HG02588 (cell line): ENCODE data around the gene HDAC4.

Experiments
- ATAC-seq: cut with Tn5 transposase; IDR thresholded peaks from one replicate; pipeline ENCODE4 v1.9.1; 2021; ENCODE audit warnings: mild to moderate bottlenecking, moderate library complexity; ENCODE audit not compliant: unreplicated experiment

Gene HDAC4

GRCh38 chr2:239211396-239212094 lies 189.3 kb downstream of the HDAC4 start:
- no peak for ATAC-seq

GRCh38 chr2:239209783-239210182 lies 191.0 kb downstream of the HDAC4 start:
- ATAC-seq: no peak

GRCh38 chr2:239208465-239209180 lies 192.2 kb downstream of the HDAC4 start:
- no peak for ATAC-seq

- ATAC-seq: no peak
Measured at GRCh38 chr2:239206851-239207250, 194.0 kb downstream of the HDAC4 start.

- ATAC-seq: no peak
Measured at GRCh38 chr2:239206042-239206441, 194.8 kb downstream of the HDAC4 start.

GRCh38 chr2:239204876-239205468 lies 195.8 kb downstream of the HDAC4 start:
- ATAC-seq: no peak

GRCh38 chr2:239204136-239204875 lies 196.5 kb downstream of the HDAC4 start:
- no peak for ATAC-seq

GRCh38 chr2:239203443-239204135 lies 197.2 kb downstream of the HDAC4 start:
- ATAC-seq: no peak

GRCh38 chr2:239202836-239203235 lies 198.0 kb downstream of the HDAC4 start:
- no peak for ATAC-seq

GRCh38 chr2:239202343-239202742 lies 198.5 kb downstream of the HDAC4 start:
- ATAC-seq: no peak

- ATAC-seq: no peak
Measured at GRCh38 chr2:239201884-239202283, 198.9 kb downstream of the HDAC4 start.

GRCh38 chr2:239201531-239201876 lies 199.3 kb downstream of the HDAC4 start:
- no peak for ATAC-seq

GRCh38 chr2:239200646-239201530 lies 199.9 kb downstream of the HDAC4 start:
- ATAC-seq: no peak

- no peak for ATAC-seq
Measured at GRCh38 chr2:239199041-239199768, 201.6 kb downstream of the HDAC4 start.

GRCh38 chr2:239198221-239198620 lies 202.6 kb downstream of the HDAC4 start:
- ATAC-seq: no peak

- no peak for ATAC-seq
Measured at GRCh38 chr2:239197146-239197545, 203.7 kb downstream of the HDAC4 start.

GRCh38 chr2:239196474-239197021 lies 204.3 kb downstream of the HDAC4 start:
- ATAC-seq: no peak

GRCh38 chr2:239195992-239196391 lies 204.8 kb downstream of the HDAC4 start:
- no peak for ATAC-seq

GRCh38 chr2:239195318-239195871 lies 205.4 kb downstream of the HDAC4 start:
- no peak for ATAC-seq
